Activated B cell treated with CpG ODN at 0.5 μM for 24 hours (primary cell): ENCODE data around the gene TMPRSS2. TPM values are rescaled to one million over a fixed set of nuclear protein-coding genes. Genes with fewer than 3 reads are reported as not detected.
"Not testable (repeated sequence)": the region's sequence is repeated elsewhere in the genome, so short reads cannot be mapped to it uniquely, and the experiment has no call there.

Experiments
- ATAC-seq: fragments of 200-7000 bp; cut with Tn5 transposase; one replicate; pipeline ENCODE4 v1.10.0; 2021; ENCODE audit warnings: low read depth, mild to moderate bottlenecking, moderate library complexity
- CTCF ChIA-PET: fragments of 350-600 bp; sonication (Branson Sonifier 250); formaldehyde crosslinking; loops from one replicate; lab custom pipeline; 2021; ENCODE audit warnings: antibody characterized with exemption; lab: Charles Lee
- POLR2A ChIA-PET: fragments of 350-600 bp; sonication (Branson Sonifier 250); formaldehyde crosslinking; loops from one replicate; lab custom pipeline; 2021; ENCODE audit warnings: antibody characterized with exemption; lab: Charles Lee
- DNase-seq: peaks from one replicate; pipeline ENCODE4 v3.0.0; 2022
- H3K27ac Mint-ChIP-seq: one replicate; pipeline ENCODE4 v1.8.0; 2020; ENCODE audit warnings: mixed read lengths
- H3K27me3 Mint-ChIP-seq: one replicate; pipeline ENCODE4 v1.8.0; 2021; ENCODE audit warnings: mixed read lengths
- H3K36me3 Mint-ChIP-seq: one replicate; pipeline ENCODE4 v1.8.0; 2021; ENCODE audit warnings: low read depth, mixed read lengths
- H3K4me1 Mint-ChIP-seq: one replicate; pipeline ENCODE4 v1.8.0; 2021; ENCODE audit warnings: mixed read lengths
- H3K4me3 Mint-ChIP-seq: one replicate; pipeline ENCODE4 v1.8.0; 2020; ENCODE audit warnings: mild to moderate bottlenecking, mixed read lengths
- H3K9me3 Mint-ChIP-seq: one replicate; pipeline ENCODE4 v1.8.0; 2020; ENCODE audit warnings: mixed read lengths
- CTCF ChIP-seq: fragments of 200-600 bp; IDR thresholded peaks from one replicate; pipeline ENCODE4 v1.8.0; 2022; ENCODE audit warnings: antibody characterized with exemption, mild to moderate bottlenecking
- intact Hi-C: fragments of 100-400 bp; cut with micrococcal nuclease; formaldehyde crosslinking; loops from one replicate; pipeline ENCODE4 v1.15.1; 2024
- total RNA-seq: library from RNA; stranded (reverse); gene quantifications from 2 replicates; pipeline ENCODE4 v1.2.3, GENCODE V29; 2022

Gene TMPRSS2
- total RNA-seq, 1 donor from 2014 or later: not detected

GRCh38 chr21:41427556-41427955 is 80.4 kb downstream of the TMPRSS2 start:
- ATAC-seq: no peak
- H3K4me3 Mint-ChIP-seq: peak overlapping the region; percentile 96
- CTCF ChIA-PET: interaction anchor here (0.8 kb wide), 1 partner anchor 144 kb away, joined by 4 read pairs; no protein-coding TSS in a partner anchor
- TF ChIP-seq CTCF: no peak
- no peak overlapping the region for H3K27ac Mint-ChIP-seq
- no peak for DNase-seq
- POLR2A ChIA-PET: interaction anchor here (1.1 kb wide), 1 partner anchor 65 kb away, joined by 3 read pairs; no protein-coding TSS in a partner anchor
- peaks cover 86% of the 10 kb centered on the region for H3K4me1 Mint-ChIP-seq
- H3K27me3 Mint-ChIP-seq: no peaks in the 10 kb centered on the region
- no peaks in the 10 kb centered on the region for H3K9me3 Mint-ChIP-seq
- peaks cover 37% of the 10 kb centered on the region for H3K36me3 Mint-ChIP-seq
- intact Hi-C loops: loop anchor here (2.0 kb wide), 2 partner anchors 59 to 261 kb away; no protein-coding TSS in a partner anchor

- H3K27ac Mint-ChIP-seq: peak overlapping the region; percentile 35
- intact Hi-C loops: loop anchor here (2.0 kb wide), 2 partner anchors 58 to 260 kb away; no protein-coding TSS in a partner anchor
- ChIA-PET CTCF (interaction anchor here (0.8 kb wide), 1 partner anchor 143 kb away, joined by 4 read pairs; no protein-coding TSS in a partner anchor), POLR2A (interaction anchor here (1.1 to 4.5 kb wide), 3 partner anchors 32 to 64 kb away, joined by 3 to 37 read pairs (median 3); no protein-coding TSS in a partner anchor)
- H3K4me1 Mint-ChIP-seq: peaks cover 86% of the 10 kb centered on the region
- no peak for TF ChIP-seq CTCF
- H3K4me3 Mint-ChIP-seq: peak overlapping the region; percentile 96
- no peaks in the 10 kb centered on the region for H3K9me3 Mint-ChIP-seq
- no peaks in the 10 kb centered on the region for H3K27me3 Mint-ChIP-seq
- no peak for ATAC-seq
- no peak for DNase-seq
- H3K36me3 Mint-ChIP-seq: peaks cover 30% of the 10 kb centered on the region
Observed at GRCh38 chr21:41426676-41427404, 81.1 kb downstream of the TMPRSS2 start.

- peak; percentile 97 for ATAC-seq
- peak within 1 kb of the TSS; percentile 96 for H3K4me3 Mint-ChIP-seq
- peaks cover 27% of the 10 kb centered on the region for H3K36me3 Mint-ChIP-seq
- CTCF ChIA-PET: interaction anchor here (1.6 kb wide), 1 partner anchor 143 kb away, joined by 5 read pairs; no protein-coding TSS in a partner anchor
- H3K27me3 Mint-ChIP-seq: no peaks in the 10 kb centered on the region
- TF ChIP-seq CTCF: no peak
- H3K27ac Mint-ChIP-seq: peak within 1 kb of the TSS; percentile 91
- intact Hi-C loops: loop anchor here (2.0 kb wide), 2 partner anchors 57 to 259 kb away; no protein-coding TSS in a partner anchor
- H3K4me1 Mint-ChIP-seq: peaks cover 85% of the 10 kb centered on the region
- POLR2A ChIA-PET: interaction anchor here (0.6 to 4.5 kb wide), 9 partner anchors 8 to 193 kb away, joined by 3 to 37 read pairs (median 3); partner anchors contain the start of gene MX2
- no peaks in the 10 kb centered on the region for H3K9me3 Mint-ChIP-seq
- peak; percentile 77 for DNase-seq
Observed at GRCh38 chr21:41425954-41426675, 81.8 kb downstream of the TMPRSS2 start, which contains the start of gene MX1. Gene MX1 (plus strand): TSS chr21:41426239. CDS start chr21:41432071, 5,832 bp downstream.

GRCh38 chr21:41425588-41425953 is 82.4 kb downstream of the TMPRSS2 start:
- TF ChIP-seq CTCF: no peak
- intact Hi-C loops: no loop called here
- H3K4me1 Mint-ChIP-seq: peaks cover 85% of the 10 kb centered on the region
- CTCF ChIA-PET: interaction anchor here (1.6 kb wide), 1 partner anchor 142 kb away, joined by 5 read pairs; no protein-coding TSS in a partner anchor
- peak overlapping the region; percentile 91 for H3K27ac Mint-ChIP-seq
- H3K36me3 Mint-ChIP-seq: peaks cover 27% of the 10 kb centered on the region
- H3K27me3 Mint-ChIP-seq: no peaks in the 10 kb centered on the region
- DNase-seq (no peak), ATAC-seq (no peak)
- peak overlapping the region; percentile 96 for H3K4me3 Mint-ChIP-seq
- no peaks in the 10 kb centered on the region for H3K9me3 Mint-ChIP-seq
- POLR2A ChIA-PET: interaction anchor here (0.6 to 4.5 kb wide), 8 partner anchors 8 to 192 kb away, joined by 3 to 37 read pairs (median 4); partner anchors contain the start of gene MX2

- Mint-ChIP-seq H3K4me1 (peaks cover 87% of the 10 kb centered on the region), H3K36me3 (peaks cover 12% of the 10 kb centered on the region), H3K4me3 (peak overlapping the region; percentile 25), H3K27ac (peak overlapping the region; percentile 42)
- ChIA-PET POLR2A (interaction anchor here (4.5 kb wide), 1 partner anchor 54 kb away, joined by 37 read pairs; no protein-coding TSS in a partner anchor), CTCF (interaction anchor here (0.9 kb wide), 1 partner anchor 140 kb away, joined by 4 read pairs; no protein-coding TSS in a partner anchor)
- ATAC-seq, DNase-seq, H3K9me3 Mint-ChIP-seq, H3K27me3 Mint-ChIP-seq: not testable (repeated sequence)
- intact Hi-C loops: loop anchor here (1.0 kb wide), 1 partner anchor 8 kb away; no protein-coding TSS in a partner anchor
Observed at GRCh38 chr21:41423305-41423636, 84.7 kb downstream of the TMPRSS2 start.
